ENCODE measurements around the gene FSD1L.
"Not testable (repeated sequence)": the region's sequence is repeated elsewhere in the genome, so short reads cannot be mapped to it uniquely, and the experiment has no call there.

Gene FSD1L

GRCh38 chr9:105484226-105484625 lies 36.4 kb downstream of the FSD1L start:
- DNase-seq (ENCODE audit: insufficient read length, low spot score) (no peak), FAIRE-seq (peak; percentile 72)
- no peak for TF ChIP-seq POLR2A (IDR thresholded peaks at IDR 0.05; ENCODE audit: low read depth, low read length)

DNA sequence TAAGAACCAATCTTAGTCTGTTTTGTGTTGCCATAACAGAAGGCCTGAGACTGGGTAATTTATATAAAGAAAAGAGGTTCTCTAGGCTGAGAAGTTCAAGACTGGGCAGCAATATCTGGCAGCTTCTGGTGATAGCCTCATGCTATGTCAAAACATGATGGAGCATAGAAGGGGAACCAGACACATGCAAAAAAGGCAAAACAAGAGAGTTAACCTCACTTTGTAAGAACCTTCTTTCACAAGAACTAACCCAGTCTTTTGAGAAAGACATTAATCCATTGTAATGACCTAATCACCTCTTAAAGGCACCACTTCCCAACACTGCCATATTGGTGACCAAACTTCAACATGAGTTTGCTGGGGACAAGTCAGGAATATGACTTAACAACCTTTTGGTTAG lies 37.3 kb downstream of the FSD1L start:
- TF ChIP-seq POLR2A (IDR thresholded peaks at IDR 0.05; ENCODE audit: low read depth, low read length) = no peak
- DNase-seq (ENCODE audit: insufficient read length, low spot score) (no peak), FAIRE-seq (peak; percentile 52)

DNA sequence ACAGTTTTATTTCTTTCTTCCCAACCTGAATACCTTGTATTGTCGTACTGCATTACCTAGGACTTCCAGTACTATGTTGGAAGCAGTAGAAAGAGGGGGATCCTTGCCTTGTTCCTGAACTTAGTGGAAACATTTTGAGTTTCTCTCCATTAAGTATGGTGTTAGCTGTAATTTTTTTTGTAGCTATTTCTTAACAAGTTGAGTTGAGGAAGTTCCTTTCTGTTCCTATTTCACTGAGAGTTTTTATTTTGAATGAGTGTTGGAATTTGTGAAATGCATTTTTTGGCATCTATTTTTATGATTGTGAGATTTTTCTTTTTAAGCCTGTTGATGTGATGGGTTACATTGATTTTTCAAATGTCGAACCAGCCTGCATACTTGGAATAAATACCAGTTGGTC lies 49.0 kb downstream of the FSD1L start:
- peak; percentile 92 for FAIRE-seq
- TF ChIP-seq POLR2A (IDR thresholded peaks at IDR 0.05; ENCODE audit: low read depth, low read length) = no peak

GRCh38 chr9:105497704-105498103 lies 49.9 kb downstream of the FSD1L start:
- no peak for DNase-seq (ENCODE audit: insufficient read length, low spot score)
- TF ChIP-seq POLR2A (IDR thresholded peaks at IDR 0.05; ENCODE audit: low read depth, low read length) = no peak
- FAIRE-seq = no peak

More for the DNA sequence above, 49.0 kb downstream of the FSD1L start:
- DNase-seq (ENCODE audit: insufficient read length, low spot score) = no peak

DNA sequence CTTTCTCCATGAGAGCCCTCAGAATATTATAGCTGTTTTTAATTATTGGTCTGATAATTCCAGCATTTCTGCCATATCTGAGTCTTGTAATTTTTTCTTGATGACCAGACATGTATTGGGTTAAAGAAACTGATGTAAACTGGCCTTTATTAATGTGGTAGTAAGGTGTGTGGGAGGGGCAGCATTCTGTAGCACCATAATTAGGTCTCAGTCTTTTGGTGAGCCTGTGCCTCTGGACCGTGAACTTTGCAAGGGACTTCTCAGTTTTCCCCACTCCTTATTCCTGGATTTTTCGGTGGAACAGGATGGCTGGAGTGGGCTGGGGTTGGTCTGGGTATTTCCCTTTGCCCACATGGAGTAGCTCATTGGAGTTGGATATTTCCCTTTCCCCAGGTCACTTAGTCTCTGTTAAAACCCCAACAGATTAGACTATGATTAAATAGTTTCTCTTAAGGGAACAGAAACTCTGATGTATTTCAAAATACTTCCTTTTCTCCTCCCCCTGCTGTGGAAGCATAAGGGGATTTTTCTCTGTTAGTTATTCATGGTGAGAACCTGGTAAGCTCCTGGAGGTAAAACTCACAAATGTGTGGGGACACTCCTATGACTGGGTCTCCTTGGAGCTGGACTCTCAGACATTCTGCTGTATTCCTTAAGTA lies 52.4 kb downstream of the FSD1L start:
- FAIRE-seq = peak; percentile 73

GRCh38 chr9:105501414-105501813 lies 53.6 kb downstream of the FSD1L start:
- TF ChIP-seq POLR2A (IDR thresholded peaks at IDR 0.05; ENCODE audit: low read depth, low read length) = no peak
- DNase-seq (ENCODE audit: insufficient read length, low spot score) = no peak
- peak; percentile 52 for FAIRE-seq

More for the DNA sequence above, 52.4 kb downstream of the FSD1L start:
- no peak for TF ChIP-seq POLR2A (IDR thresholded peaks at IDR 0.05; ENCODE audit: low read depth, low read length)
- no peak for DNase-seq (ENCODE audit: insufficient read length, low spot score)

GRCh38 chr9:105502276-105502675 lies 54.4 kb downstream of the FSD1L start:
- DNase-seq (ENCODE audit: insufficient read length, low spot score) = no peak
- peak; percentile 62 for FAIRE-seq
- TF ChIP-seq POLR2A (IDR thresholded peaks at IDR 0.05; ENCODE audit: low read depth, low read length) = no peak

DNA sequence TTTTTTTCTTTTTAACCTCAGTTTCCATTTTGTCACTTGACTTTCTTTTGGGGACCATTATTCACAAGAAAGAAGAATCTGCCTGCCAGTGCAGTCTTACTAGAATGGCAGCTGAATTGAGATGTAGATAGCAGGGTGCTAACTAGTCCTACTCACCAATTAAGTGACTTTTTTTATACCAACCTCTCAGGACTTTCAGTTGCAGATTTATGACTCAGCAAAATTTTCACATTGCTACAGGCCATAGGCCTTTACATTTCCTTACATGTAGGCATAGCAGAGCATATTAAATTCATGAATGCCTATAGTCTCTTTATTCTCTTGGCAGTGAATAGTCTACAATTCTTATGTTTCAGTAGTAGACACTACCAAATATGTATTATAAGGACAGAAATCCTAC lies 56.0 kb downstream of the FSD1L start:
- TF ChIP-seq POLR2A (IDR thresholded peaks at IDR 0.05; ENCODE audit: low read depth, low read length) = no peak
- DNase-seq (ENCODE audit: insufficient read length, low spot score) (no peak), FAIRE-seq (peak; percentile 87)

GRCh38 chr9:105507096-105507790 lies 59.4 kb downstream of the FSD1L start:
- no peak for DNase-seq (ENCODE audit: insufficient read length, low spot score)
- TF ChIP-seq POLR2A (IDR thresholded peaks at IDR 0.05; ENCODE audit: low read depth, low read length) = no peak
- peak; percentile 82 for FAIRE-seq

DNA sequence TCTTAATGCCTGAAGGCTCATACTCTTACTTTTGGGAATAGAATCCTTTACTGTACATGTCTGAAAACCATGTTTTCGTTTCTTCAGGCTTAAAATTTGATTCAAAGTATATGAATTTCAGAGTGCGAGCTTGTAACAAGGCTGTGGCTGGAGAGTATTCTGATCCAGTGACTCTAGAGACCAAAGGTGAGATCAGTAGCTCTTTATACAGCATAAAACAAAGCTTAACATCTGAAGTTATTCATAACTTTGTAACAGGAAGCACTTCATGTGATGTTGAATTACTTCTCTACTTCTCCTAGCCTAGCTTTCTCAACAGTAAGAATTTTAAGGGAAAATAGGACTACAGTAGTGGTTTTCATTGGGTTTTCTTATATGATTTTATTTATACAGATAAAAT lies 60.7 kb downstream of the FSD1L start:
- TF ChIP-seq POLR2A (IDR thresholded peaks at IDR 0.05; ENCODE audit: low read depth, low read length) = no peak
- DNase-seq (ENCODE audit: insufficient read length, low spot score) (no peak), FAIRE-seq (peak; percentile 92)

GRCh38 chr9:105510024-105510423 lies 62.2 kb downstream of the FSD1L start:
- peak; percentile 57 for DNase-seq (ENCODE audit: insufficient read length, low spot score)
- no peak for TF ChIP-seq POLR2A (IDR thresholded peaks at IDR 0.05; ENCODE audit: low read depth, low read length)
- FAIRE-seq = peak; percentile 100

DNA sequence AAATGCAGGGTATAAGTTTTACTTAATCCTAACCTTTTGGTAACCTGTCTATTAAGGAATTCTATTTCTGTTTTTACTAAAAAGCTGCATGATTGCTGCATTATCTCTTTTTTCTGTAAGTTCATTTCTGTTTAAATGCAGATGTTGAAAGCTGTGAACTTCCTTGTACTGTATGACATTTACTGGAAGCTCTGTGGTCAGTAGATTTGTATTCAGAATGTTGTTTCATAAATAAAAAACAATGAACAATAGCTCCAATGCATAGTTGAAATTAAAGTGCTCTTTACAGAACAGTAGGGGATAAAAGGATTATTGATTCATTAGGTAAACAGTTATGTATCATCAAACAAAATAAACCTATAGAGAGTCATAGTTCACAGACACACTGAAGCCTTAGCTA lies 63.6 kb downstream of the FSD1L start:
- DNase-seq (ENCODE audit: insufficient read length, low spot score) (no peak), FAIRE-seq (peak; percentile 91)
- no peak for TF ChIP-seq POLR2A (IDR thresholded peaks at IDR 0.05; ENCODE audit: low read depth, low read length)

GRCh38 chr9:105515811-105516413 lies 68.1 kb downstream of the FSD1L start:
- no peak for FAIRE-seq
- no peak for DNase-seq (ENCODE audit: insufficient read length, low spot score)
- no peak for TF ChIP-seq POLR2A (IDR thresholded peaks at IDR 0.05; ENCODE audit: low read depth, low read length)

GRCh38 chr9:105519710-105520369 lies 72.0 kb downstream of the FSD1L start:
- not testable (repeated sequence) for FAIRE-seq; DNase-seq (ENCODE audit: insufficient read length, low spot score)

DNA sequence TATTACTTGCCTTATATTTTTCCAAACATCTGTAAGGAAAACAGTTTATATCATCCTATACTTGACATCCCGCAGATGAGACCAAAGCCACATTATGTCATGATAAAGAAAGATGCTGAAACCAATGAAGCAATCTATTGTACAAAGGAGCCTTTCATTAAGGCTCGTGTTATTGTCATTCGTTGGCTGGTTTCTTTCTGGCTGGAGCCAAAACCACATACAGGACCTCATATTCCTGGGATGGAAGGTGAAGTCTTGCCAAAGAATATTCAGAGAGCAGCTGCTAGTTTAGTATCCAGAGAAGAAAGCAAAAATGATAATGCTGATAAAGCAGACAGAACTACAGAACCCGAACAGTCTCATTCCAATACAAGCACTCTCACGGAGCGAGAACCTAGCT lies 73.2 kb downstream of the FSD1L start:
- not testable (repeated sequence) for DNase-seq (ENCODE audit: insufficient read length, low spot score); FAIRE-seq

DNA sequence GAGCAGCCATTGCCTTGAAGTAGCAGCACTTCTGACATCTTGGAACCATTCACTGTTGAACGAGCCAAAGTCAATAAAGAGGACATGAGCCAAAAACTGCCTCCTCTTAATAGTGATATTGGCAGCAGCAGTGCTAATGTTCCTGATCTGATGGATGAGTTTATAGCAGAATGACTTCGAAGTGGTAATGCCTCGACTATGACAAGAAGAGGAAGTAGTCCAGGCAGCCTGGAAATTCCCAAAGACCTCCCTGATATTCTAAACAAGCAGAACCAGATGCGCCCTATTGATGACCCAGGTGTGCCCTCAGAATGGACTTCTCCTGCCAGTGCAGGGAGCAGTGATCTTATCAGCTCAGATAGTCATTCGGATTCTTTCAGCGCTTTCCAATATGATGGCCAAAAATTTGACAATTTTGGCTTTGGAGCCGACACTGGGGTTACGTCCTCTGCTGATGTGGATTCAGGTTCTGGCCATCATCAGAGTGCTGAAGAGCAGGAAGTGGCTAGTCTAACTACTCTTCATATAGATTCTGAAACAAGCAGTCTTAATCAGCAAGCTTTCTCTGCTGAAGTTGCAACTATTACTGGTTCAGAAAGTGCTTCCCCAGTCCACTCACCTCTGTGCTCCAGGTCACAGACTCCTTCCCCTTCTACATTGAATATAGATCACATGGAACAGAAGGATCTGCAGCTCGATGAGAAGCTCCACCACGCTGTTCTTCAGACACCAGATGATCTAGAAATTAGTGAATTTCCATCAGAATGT lies 75.0 kb downstream of the FSD1L start:
- DNase-seq (ENCODE audit: insufficient read length, low spot score); FAIRE-seq: not testable (repeated sequence)

Data from H54 (cell line).